NCI-H128 (cell line): Measurements from ENCODE around the gene RNF32.
"Not testable (repeated sequence)": the region's sequence is repeated elsewhere in the genome, so short reads cannot be mapped to it uniquely, and the experiment has no call there.

Experiments
- DNase-seq: peaks from one replicate; lab custom pipeline; 2025; ENCODE audit not compliant: unreplicated experiment; lab: John Stamatoyannopoulos, UW

Gene RNF32

GRCh38 chr7:156673454-156673853 is 32.9 kb downstream of the RNF32 start:
- DNase-seq, result no peak

- no peak for DNase-seq
These were observed 33.3 kb downstream of the RNF32 start for GRCh38 chr7:156673902-156674301.

- no peak for DNase-seq
These were observed 35.1 kb downstream of the RNF32 start for GRCh38 chr7:156675721-156676120.

GRCh38 chr7:156676263-156676662 is 35.7 kb downstream of the RNF32 start:
- DNase-seq, result no peak

GRCh38 chr7:156677374-156678054 is 36.9 kb downstream of the RNF32 start:
- DNase-seq, result no peak

GRCh38 chr7:156680281-156680680 is 39.7 kb downstream of the RNF32 start:
- no peak for DNase-seq

- no peak for DNase-seq
These were observed 42.4 kb downstream of the RNF32 start for GRCh38 chr7:156682928-156683327.

- DNase-seq, result no peak
These were observed 43.7 kb downstream of the RNF32 start for GRCh38 chr7:156684251-156684650.

- no peak for DNase-seq
These were observed 44.1 kb downstream of the RNF32 start for GRCh38 chr7:156684661-156685060.

GRCh38 chr7:156691764-156692163 is 51.2 kb downstream of the RNF32 start:
- DNase-seq, result no peak

GRCh38 chr7:156692849-156693248 is 52.3 kb downstream of the RNF32 start:
- DNase-seq, result no peak

- no peak for DNase-seq
These were observed 53.1 kb downstream of the RNF32 start for GRCh38 chr7:156693627-156694026.

- not testable (repeated sequence) for DNase-seq
These were observed 56.7 kb downstream of the RNF32 start for GRCh38 chr7:156697283-156697682.

GRCh38 chr7:156698512-156698911 is 57.9 kb downstream of the RNF32 start:
- DNase-seq, result not testable (repeated sequence)

GRCh38 chr7:156701787-156702186 is 61.2 kb downstream of the RNF32 start:
- not testable (repeated sequence) for DNase-seq

GRCh38 chr7:156702399-156702798 is 61.8 kb downstream of the RNF32 start:
- no peak for DNase-seq

GRCh38 chr7:156703209-156703608 is 62.6 kb downstream of the RNF32 start:
- DNase-seq, result no peak

- no peak for DNase-seq
These were observed 63.4 kb downstream of the RNF32 start for GRCh38 chr7:156703773-156704482.

- DNase-seq, result no peak
These were observed 81.7 kb downstream of the RNF32 start for GRCh38 chr7:156722043-156722826.

GRCh38 chr7:156725073-156725472 is 84.5 kb downstream of the RNF32 start:
- no peak for DNase-seq

GRCh38 chr7:156725936-156726335 is 85.4 kb downstream of the RNF32 start:
- DNase-seq, result no peak
